H9 (cell line): ENCODE results near the gene SF3B3. TPM values are rescaled to one million over a fixed set of nuclear protein-coding genes. Genes with fewer than 3 reads are reported as not detected.

Experiments
- total RNA-seq: library from RNA; stranded (reverse); gene quantifications from 2 replicates; pipeline ENCODE4 v1.2.1, GENCODE V29; 2021

The SF3B3 gene
- total RNA-seq, 1 experiment from 2014 or later: 493 TPM

Other genes starting within 250 kb of the SF3B3 start
- gene AARS1, start 234.3 kb upstream of the SF3B3 start, total RNA-seq: 164 and 168 TPM in 2 replicates
- 46.7 and 47.3 TPM in 2 replicates for gene DDX19B, start 224.6 kb upstream of the SF3B3 start, total RNA-seq
- 57.1 and 59.4 TPM in 2 replicates for gene DDX19A, start 176.9 kb upstream of the SF3B3 start, total RNA-seq
- gene ST3GAL2, start 84.7 kb upstream of the SF3B3 start, total RNA-seq: 45.9 and 49.0 TPM in 2 replicates
- 6.5 and 7.9 TPM in 2 replicates for gene FCSK, start 69.2 kb upstream of the SF3B3 start, total RNA-seq
- gene COG4, start 262 bp upstream of the SF3B3 start, total RNA-seq: 51.9 and 54.1 TPM in 2 replicates
- 4.2 and 4.4 TPM in 2 replicates for gene IL34, start 122.7 kb downstream of the SF3B3 start, total RNA-seq
- gene MTSS2, start 162.2 kb downstream of the SF3B3 start, total RNA-seq: 41.0 and 42.5 TPM in 2 replicates